ENCODE data around the gene CADM3.

DNA sequence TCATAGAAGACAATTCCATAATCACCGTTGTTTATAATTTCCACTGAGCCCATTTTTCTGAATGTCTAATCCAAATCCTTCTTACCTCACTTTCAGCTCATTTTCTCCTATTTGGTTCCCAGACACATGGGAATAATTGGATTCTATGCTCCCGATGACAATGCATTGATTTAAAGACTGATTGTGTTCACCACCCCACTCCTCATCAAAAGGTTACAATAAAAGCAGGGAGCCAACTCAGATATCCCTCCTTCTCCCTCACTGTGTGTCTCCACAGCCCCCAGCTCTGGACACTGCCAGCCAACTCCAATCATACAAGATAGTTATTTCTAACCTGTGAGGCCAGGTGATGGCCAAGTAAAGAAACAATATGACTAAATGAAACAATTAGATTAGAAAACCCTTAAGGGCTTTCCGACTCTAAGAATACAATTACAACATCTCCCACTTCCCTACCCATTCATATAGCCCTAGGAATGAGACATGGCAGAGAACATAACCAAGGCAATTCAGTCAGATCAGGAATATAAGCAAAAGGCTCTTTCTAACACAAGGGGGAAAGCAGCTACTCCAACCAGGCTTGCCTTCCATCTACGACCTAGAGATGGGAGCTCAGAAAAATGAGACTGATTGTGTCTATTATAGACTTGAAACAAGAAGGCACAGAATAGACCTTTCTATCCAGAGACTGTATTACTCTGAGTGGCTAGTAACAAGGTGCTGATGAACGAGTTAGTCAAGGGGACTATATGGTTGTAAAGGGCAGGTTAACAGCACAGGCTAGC is 28.5 kb upstream of the CADM3 start:
- TF ChIP-seq, protein P1, sequence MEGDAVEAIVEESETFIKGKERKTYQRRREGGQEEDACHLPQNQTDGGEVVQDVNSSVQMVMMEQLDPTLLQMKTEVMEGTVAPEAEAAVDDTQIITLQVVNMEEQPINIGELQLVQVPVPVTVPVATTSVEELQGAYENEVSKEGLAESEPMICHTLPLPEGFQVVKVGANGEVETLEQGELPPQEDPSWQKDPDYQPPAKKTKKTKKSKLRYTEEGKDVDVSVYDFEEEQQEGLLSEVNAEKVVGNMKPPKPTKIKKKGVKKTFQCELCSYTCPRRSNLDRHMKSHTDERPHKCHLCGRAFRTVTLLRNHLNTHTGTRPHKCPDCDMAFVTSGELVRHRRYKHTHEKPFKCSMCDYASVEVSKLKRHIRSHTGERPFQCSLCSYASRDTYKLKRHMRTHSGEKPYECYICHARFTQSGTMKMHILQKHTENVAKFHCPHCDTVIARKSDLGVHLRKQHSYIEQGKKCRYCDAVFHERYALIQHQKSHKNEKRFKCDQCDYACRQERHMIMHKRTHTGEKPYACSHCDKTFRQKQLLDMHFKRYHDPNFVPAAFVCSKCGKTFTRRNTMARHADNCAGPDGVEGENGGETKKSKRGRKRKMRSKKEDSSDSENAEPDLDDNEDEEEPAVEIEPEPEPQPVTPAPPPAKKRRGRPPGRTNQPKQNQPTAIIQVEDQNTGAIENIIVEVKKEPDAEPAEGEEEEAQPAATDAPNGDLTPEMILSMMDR (IDR thresholded peaks at IDR 0.05; ENCODE audit: low read depth, low read length, poor library complexity, severe bottlenecking) = no peak
- no peak for TF ChIP-seq EZH2phosphoT487 (IDR thresholded peaks at IDR 0.05; ENCODE audit: borderline replicate concordance, low read length)

Data from DOHH2 (cell line).